DMS79 treated with DMSO at 0.1 percent for 48 hours (cell line): Measurements from ENCODE around the gene GMNN.

Source experiments
- DNase-seq: peaks from one replicate; lab custom pipeline; 2025; lab: John Stamatoyannopoulos, UW

GMNN gene

GRCh38 chr6:24807584-24807983 lies 32.8 kb downstream of the GMNN start:
- DNase-seq: no peak

- no peak for DNase-seq
Measured at GRCh38 chr6:24809728-24810127, 35.0 kb downstream of the GMNN start.

GRCh38 chr6:24818346-24818745 lies 43.6 kb downstream of the GMNN start:
- DNase-seq: no peak

- no peak for DNase-seq
Measured at GRCh38 chr6:24821860-24822444, 47.2 kb downstream of the GMNN start.

GRCh38 chr6:24822696-24823095 lies 48.0 kb downstream of the GMNN start:
- no peak for DNase-seq

- DNase-seq: no peak
Measured at GRCh38 chr6:24823185-24823584, 48.4 kb downstream of the GMNN start.

GRCh38 chr6:24824142-24824938 lies 49.6 kb downstream of the GMNN start:
- DNase-seq: peak; percentile 21

- peak; percentile 64 for DNase-seq
Measured at GRCh38 chr6:24825130-24825630, 50.4 kb downstream of the GMNN start.

- peak; percentile 87 for DNase-seq
Measured at GRCh38 chr6:24827162-24827561, 52.4 kb downstream of the GMNN start.

- DNase-seq: peak; percentile 36
Measured at GRCh38 chr6:24827970-24828369, 53.2 kb downstream of the GMNN start.

- DNase-seq: no peak
Measured at GRCh38 chr6:24829657-24830056, 54.9 kb downstream of the GMNN start.

- no peak for DNase-seq
Measured at GRCh38 chr6:24831771-24832716, 57.3 kb downstream of the GMNN start.

GRCh38 chr6:24832794-24833193 lies 58.1 kb downstream of the GMNN start:
- no peak for DNase-seq

- no peak for DNase-seq
Measured at GRCh38 chr6:24833711-24834386, 59.1 kb downstream of the GMNN start.
